Stimulated activated CD4-positive, alpha-beta T cell treated with anti-CD3 and anti-CD28 coated beads, Interleukin-12 subunit alpha, Interleukin-12 subunit beta, amount 100 ng/mL, for 48 hours (primary cell): ENCODE data around the gene GPR89B.
"Not testable (repeated sequence)": the region's sequence is repeated elsewhere in the genome, so short reads cannot be mapped to it uniquely, and the experiment has no call there.

Source experiments
- DNase-seq, 3 donors: peaks; one replicate each; pipeline ENCODE4 v3.0.0-alpha.2; 2020; ENCODE audit warnings: low read depth in 2 of 3, low spot score in 1 of 3

GPR89B gene

GRCh38 chr1:147928236-147929132, at the start of gene GPR89B:
Gene GPR89B (plus strand): TSS chr1:147928420. CDS start chr1:147928537, 117 bp downstream.
- peak; percentile 83 to 86 (median 85) for DNase-seq

- DNase-seq: no peak
These were observed 48.3 kb upstream of the GPR89B start for GRCh38 chr1:147879911-147880310.

- DNase-seq: no peak
These were observed 45.7 kb upstream of the GPR89B start for GRCh38 chr1:147882535-147882934.

GRCh38 chr1:147890177-147890790, 37.9 kb upstream of the GPR89B start:
- DNase-seq: peak; percentile 33 to 62 (median 54)

GRCh38 chr1:147891088-147891487, 37.1 kb upstream of the GPR89B start:
- no peak for DNase-seq

- no peak for DNase-seq
These were observed 36.0 kb upstream of the GPR89B start for GRCh38 chr1:147892216-147892615.

GRCh38 chr1:147892731-147893214, 35.4 kb upstream of the GPR89B start:
- peak in 2 of 3 donors; percentile 8 to 25 for DNase-seq

GRCh38 chr1:147895123-147895522, 33.1 kb upstream of the GPR89B start:
- no peak for DNase-seq

- no peak for DNase-seq
These were observed 31.0 kb upstream of the GPR89B start for GRCh38 chr1:147897029-147897752.

GRCh38 chr1:147897789-147898188, 30.4 kb upstream of the GPR89B start:
- DNase-seq: no peak

- no peak for DNase-seq
These were observed 25.9 kb upstream of the GPR89B start, which contains the start of gene GJA8 for GRCh38 chr1:147902253-147902845. Gene GJA8 (plus strand): TSS chr1:147902795. CDS start chr1:147907956, 5,161 bp downstream.

- no peak for DNase-seq
These were observed 23.5 kb upstream of the GPR89B start for GRCh38 chr1:147904726-147905125.

GRCh38 chr1:147907786-147908509, 20.3 kb upstream of the GPR89B start:
- DNase-seq: no peak

GRCh38 chr1:147912553-147912952, 15.7 kb upstream of the GPR89B start:
- no peak for DNase-seq

GRCh38 chr1:147913362-147913942, 14.8 kb upstream of the GPR89B start:
- DNase-seq: no peak

GRCh38 chr1:147919896-147920295, 8.3 kb upstream of the GPR89B start:
- DNase-seq: no peak

- no peak for DNase-seq
These were observed 3.4 kb upstream of the GPR89B start for GRCh38 chr1:147924813-147925212.

- not testable (repeated sequence) for DNase-seq
These were observed 1.0 kb upstream of the GPR89B start for GRCh38 chr1:147927215-147927614.

GRCh38 chr1:147927689-147928088, 531 bp upstream of the GPR89B start:
- DNase-seq: not testable (repeated sequence)

GRCh38 chr1:147931137-147931536, 2.9 kb downstream of the GPR89B start:
- DNase-seq: not testable (repeated sequence)
